CD4-positive, alpha-beta T cell treated with Interleukin-15 for 4 hours (primary cell): ENCODE results near the gene NCF1.
"Not testable (repeated sequence)": the region's sequence is repeated elsewhere in the genome, so short reads cannot be mapped to it uniquely, and the experiment has no call there.

ENCODE experiments used
- DNase-seq: peaks from one replicate; pipeline ENCODE4 v3.0.0-alpha.2; 2020; ENCODE audit warnings: low spot score

NCF1 gene

DNA sequence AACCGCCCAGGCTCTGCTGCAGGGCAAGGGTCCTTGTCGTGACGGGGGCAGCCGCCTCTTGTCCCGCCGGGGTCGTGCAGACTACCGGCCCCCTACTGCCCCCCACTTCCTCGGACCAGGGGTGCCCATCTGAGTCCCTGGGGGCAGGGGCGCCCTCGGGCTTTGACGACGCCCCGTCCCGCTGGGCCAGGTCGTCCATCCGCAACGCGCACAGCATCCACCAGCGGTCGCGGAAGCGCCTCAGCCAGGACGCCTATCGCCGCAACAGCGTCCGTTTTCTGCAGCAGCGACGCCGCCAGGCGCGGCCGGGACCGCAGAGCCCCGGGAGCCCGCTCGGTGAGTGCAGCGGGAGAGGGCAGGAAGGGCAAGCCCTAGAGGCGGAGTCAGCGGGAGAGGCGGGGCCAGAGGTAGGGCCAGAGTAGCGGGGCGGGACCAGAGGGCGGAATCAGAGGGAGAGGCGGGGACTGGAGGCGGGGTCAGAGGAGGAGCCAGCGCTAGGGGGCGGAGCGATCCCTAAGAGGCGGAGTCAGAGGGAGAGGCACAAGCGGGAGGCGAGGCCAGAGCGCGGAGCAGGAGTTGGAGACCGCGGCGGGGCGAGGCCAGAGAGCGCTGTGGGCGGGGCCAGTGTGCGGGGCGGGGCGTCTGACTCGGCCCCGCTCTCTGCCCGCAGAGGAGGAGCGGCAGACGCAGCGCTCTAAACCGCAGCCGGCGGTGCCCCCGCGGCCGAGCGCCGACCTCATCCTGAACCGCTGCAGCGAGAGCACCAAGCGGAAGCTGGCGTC is 14.7 kb downstream of the NCF1 start:
- DNase-seq, result peak; percentile 96

DNA sequence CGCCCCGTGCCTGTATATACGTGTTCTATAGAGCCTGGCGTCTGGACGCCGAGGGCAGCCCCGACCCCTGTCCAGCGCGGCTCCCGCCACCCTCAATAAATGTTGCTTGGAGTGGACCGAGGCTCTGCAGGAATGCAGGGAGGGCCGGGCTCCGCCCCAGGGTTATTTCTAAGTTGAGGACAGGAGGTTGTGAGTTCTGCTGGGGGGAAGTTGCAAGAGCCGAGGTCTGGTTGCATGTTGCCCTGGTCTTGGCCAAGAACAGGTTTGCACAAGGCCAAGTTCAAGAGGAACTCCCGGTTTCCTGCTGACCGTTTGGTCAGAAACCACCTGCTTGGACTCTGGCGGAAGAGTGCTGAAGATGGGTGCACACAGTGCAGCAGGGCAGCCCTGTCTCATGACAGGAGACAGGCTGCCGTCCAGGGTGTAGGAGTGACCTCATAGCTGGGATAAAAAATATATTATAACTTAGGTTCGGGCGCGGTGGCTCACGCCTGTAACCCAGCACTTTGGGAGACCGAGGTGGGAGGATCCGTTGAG is 15.5 kb downstream of the NCF1 start:
- DNase-seq, result not testable (repeated sequence)

DNA sequence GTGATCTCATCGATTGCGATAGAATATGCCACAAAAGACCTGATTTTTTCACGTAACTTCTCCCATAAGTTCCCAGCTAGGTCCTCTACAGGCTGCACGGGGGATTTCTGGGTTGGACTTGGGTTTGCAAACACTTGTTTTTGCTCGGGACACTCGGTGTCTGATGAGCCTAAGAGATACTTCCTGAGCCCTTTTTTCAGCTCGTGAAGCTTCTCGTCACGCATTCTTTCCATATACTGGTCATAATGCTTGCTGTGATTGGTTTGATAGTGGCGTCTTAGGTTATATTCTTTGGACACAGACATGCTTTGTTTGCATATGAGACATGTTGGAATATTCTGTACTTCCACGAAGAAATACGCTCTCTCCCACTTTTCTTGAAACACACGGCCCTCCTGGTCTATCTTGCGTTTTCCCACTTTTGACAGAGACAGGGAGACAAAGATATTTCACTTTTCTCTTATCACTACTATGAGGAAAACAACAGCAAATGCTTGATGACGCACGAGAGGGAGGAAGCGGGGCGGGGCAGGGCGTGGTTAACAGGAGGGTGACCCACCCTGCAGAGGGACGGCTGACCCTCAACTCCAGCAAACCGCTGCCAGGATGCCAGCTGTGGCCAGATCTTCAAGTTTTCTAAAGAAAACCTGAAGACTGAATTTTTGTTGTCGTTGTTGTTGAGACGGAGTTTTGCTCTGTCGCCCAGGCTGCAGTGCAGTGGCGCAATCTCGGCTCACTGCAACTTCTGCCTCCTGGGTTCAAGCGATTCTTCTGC is 24.2 kb downstream of the NCF1 start:
- DNase-seq, result not testable (repeated sequence)

DNA sequence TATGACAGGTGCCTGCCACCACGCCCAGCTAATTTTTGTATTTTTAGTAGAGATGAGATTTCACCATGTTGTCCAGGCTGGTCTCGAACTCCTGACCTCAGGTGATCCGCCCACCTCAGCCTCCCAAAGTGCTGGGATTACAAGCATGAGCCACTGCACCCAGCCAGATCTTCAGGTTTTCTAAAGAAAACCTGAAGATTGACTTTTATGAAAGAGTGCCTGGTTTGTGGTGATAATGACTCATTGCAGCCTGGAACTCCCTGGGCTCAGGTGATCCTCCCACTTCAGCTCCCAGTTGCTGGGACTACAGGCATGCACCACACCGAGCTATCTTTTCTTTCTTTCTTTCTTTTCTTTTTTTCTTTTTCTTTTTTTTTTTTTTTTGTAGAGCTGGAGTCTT is 24.8 kb downstream of the NCF1 start:
- DNase-seq, result not testable (repeated sequence)

DNA sequence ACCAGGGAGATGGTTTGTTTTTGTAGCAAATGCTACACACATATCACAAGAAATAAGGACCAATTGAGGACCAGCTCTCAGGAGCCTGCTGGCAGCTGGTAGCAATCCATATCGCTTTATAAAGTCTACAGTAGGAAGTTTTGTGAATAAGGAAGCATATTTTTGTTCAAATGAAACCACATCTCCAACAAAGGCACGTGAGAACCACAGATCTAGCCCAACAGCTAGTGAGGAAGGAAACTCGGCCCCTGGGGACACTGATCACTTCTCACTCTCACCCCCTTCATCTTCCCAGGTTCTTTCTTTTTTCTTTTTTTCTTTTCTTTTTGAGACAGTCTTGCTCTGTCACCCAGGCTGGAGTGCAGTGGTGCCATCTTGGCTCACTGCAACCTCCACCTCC is 42.1 kb downstream of the NCF1 start:
- DNase-seq, result not testable (repeated sequence)

DNA sequence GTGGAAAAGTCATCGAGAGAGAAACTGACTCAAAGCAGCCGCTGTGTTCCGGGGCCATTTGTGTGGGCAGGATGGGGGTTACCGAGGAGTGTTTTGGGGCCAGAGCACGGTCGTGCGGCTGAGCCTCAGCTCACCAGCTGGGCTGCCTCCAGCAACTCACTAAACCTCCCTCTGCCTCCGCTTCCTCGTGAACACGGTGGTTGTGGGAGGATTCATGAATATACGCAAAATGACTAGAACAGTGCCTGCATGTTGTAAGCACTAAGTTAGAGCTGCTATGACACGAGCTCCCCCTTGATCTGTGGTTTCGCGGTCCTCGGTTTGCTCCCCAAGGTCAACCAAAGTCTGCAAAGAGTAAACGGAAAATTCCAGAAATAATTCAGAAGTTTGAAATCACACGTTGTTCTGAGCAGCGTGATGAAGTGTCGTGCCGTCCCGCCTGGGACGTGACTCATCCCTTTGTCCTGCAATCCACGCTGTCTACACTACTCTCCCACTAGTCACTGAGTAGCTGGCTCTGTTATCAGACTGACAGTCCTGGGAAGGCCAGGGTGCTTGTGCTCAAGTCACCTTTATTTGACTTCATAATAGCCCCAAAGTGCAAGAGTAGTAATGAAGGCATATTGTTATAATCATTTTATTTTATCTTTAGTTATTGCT is 46.5 kb downstream of the NCF1 start:
- DNase-seq, result not testable (repeated sequence)

DNA sequence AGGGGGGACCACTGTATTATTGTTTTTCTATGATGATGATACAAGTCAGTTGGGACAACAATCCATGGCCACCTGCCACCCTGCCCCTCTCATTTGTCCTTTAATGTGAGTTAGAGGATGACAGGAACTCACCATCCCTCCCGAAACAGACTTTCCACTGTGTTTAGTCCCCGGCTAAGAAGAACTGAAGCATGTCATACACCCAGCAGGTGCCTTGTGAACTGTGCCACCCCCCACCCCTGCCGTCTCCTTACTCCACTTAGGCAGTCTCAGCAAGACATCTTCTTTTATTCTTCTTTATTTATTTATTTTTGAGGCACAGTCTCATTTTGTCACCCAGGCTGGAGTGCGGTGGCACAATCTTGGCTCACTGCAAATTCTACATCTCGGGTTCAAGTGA is 47.4 kb downstream of the NCF1 start:
- not testable (repeated sequence) for DNase-seq

DNA sequence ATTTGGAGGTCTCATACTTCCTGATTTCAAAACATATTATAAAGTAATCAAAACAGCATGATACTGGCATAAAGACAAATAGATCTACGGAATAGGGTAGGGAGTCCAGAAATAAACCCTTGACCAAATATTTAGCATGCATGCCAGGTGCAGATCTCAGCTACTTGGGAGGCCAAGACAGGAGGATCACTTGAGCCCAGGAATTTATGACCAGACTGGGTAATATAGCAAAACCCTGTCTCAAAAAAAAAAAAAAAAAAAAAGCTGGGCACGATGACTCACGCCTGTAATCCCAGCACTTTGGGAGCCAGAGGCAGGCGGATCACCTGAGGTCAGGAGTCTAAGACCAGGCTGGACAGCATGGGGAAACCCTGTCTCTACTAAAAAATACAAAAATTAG is 56.1 kb downstream of the NCF1 start:
- DNase-seq, result not testable (repeated sequence)

DNA sequence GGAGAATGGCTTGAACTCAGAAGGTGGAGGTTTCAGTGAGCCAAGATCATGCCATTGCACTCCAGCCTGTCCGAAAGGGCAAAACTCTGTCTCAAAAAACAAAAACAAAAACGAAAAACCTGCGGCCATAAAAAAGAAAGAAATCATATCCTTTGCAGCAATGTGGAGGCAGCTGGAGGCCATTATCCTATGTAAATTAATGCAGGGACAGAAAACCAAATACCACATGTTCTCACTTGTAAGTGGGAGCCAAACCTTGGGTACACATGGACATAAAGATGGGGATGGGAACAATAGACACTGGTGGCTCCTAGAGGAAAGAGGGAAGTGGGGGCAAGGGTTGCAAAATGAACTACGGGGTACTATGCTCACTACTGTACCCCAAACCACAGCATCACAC is 56.6 kb downstream of the NCF1 start:
- not testable (repeated sequence) for DNase-seq
